ENCODE data around the gene LANCL2.

Gene LANCL2

DNA sequence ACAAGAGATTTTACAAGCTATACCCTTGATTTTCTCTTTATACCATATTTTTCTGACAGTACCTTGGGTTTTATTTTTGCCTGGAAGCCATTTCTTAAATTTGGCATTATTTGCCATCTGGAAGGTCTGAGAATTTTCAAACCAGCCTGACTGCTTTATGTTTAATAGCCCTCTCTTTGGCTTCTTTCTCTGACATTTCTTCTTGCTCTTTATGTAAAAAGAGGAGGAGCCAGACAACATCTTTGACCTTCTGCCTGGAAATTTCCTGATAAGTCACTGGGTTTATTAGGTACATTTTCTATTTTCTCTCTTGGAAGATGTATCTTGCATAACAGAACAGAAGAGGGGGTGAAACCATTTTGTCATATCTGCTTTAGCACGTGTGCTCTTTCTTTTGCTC is 79.6 kb downstream of the LANCL2 start:
- Histone ChIP-seq H3K9ac (ENCODE audit: low read length) (no peak overlapping the region), H3K27ac (ENCODE audit: low read length) (no peak overlapping the region)
- no peak for TF ChIP-seq EZH2phosphoT487 (IDR thresholded peaks at IDR 0.05; ENCODE audit: low read depth)
- TF ChIP-seq, protein P1, sequence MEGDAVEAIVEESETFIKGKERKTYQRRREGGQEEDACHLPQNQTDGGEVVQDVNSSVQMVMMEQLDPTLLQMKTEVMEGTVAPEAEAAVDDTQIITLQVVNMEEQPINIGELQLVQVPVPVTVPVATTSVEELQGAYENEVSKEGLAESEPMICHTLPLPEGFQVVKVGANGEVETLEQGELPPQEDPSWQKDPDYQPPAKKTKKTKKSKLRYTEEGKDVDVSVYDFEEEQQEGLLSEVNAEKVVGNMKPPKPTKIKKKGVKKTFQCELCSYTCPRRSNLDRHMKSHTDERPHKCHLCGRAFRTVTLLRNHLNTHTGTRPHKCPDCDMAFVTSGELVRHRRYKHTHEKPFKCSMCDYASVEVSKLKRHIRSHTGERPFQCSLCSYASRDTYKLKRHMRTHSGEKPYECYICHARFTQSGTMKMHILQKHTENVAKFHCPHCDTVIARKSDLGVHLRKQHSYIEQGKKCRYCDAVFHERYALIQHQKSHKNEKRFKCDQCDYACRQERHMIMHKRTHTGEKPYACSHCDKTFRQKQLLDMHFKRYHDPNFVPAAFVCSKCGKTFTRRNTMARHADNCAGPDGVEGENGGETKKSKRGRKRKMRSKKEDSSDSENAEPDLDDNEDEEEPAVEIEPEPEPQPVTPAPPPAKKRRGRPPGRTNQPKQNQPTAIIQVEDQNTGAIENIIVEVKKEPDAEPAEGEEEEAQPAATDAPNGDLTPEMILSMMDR (IDR thresholded peaks at IDR 0.05; ENCODE audit: low read depth, low read length): no peak

GRCh38 chr7:55448526-55448925 is 83.4 kb downstream of the LANCL2 start:
- H3K27ac ChIP-seq (ENCODE audit: low read length): no peak overlapping the region
- peaks cover 54% of the 10 kb centered on the region for H3K36me3 ChIP-seq (replicated peaks; ENCODE audit: low read depth, low read length)
- no peaks in the 10 kb centered on the region for H3K27me3 ChIP-seq (ENCODE audit: low read depth, low read length)
- no peak overlapping the region for H2AFZ ChIP-seq (ENCODE audit: low read depth, low read length)
- H3K4me2 ChIP-seq (ENCODE audit: low read length): no peak overlapping the region
- peaks cover 12% of the 10 kb centered on the region; the same call in 1 of the 2 replicates for H4K20me1 ChIP-seq (ENCODE audit: insufficient read depth, low read length)
- peaks cover 20% of the 10 kb centered on the region for H3K79me2 ChIP-seq (ENCODE audit: low read length)
- H3K4me3 ChIP-seq (ENCODE audit: low read length): no peak overlapping the region
- H3K4me1 ChIP-seq (ENCODE audit: low read length): no peaks in the 10 kb centered on the region
- no peak for TF ChIP-seq EZH2phosphoT487 (IDR thresholded peaks at IDR 0.05; ENCODE audit: low read depth)
- TF ChIP-seq, protein P1 (IDR thresholded peaks at IDR 0.05; ENCODE audit: low read depth, low read length): no peak
- no peaks in the 10 kb centered on the region for H3K9me3 ChIP-seq (ENCODE audit: insufficient read depth, low read length)
- H3K9ac ChIP-seq (ENCODE audit: low read length): no peak overlapping the region

More for the DNA sequence above, 79.6 kb downstream of the LANCL2 start:
- Histone ChIP-seq H4K20me1 (ENCODE audit: insufficient read depth, low read length) (no peaks in the 10 kb centered on the region), H3K4me3 (ENCODE audit: low read length) (no peak overlapping the region), H3K4me2 (ENCODE audit: low read length) (no peak overlapping the region), H3K79me2 (ENCODE audit: low read length) (no peaks in the 10 kb centered on the region), H3K9me3 (ENCODE audit: insufficient read depth, low read length) (no peaks in the 10 kb centered on the region), H3K36me3 (replicated peaks; ENCODE audit: low read depth, low read length) (peaks cover 34% of the 10 kb centered on the region), H2AFZ (ENCODE audit: low read depth, low read length) (no peak overlapping the region), H3K4me1 (ENCODE audit: low read length) (no peaks in the 10 kb centered on the region), H3K27me3 (ENCODE audit: low read depth, low read length) (no peaks in the 10 kb centered on the region)

GRCh38 chr7:55449205-55449991 is 84.3 kb downstream of the LANCL2 start:
- TF ChIP-seq, protein P1 (IDR thresholded peaks at IDR 0.05; ENCODE audit: low read depth, low read length): no peak
- no peak for TF ChIP-seq EZH2phosphoT487 (IDR thresholded peaks at IDR 0.05; ENCODE audit: low read depth)
- Histone ChIP-seq H2AFZ (ENCODE audit: low read depth, low read length) (no peak overlapping the region), H3K27me3 (ENCODE audit: low read depth, low read length) (no peaks in the 10 kb centered on the region), H3K4me2 (ENCODE audit: low read length) (no peak overlapping the region), H3K4me1 (ENCODE audit: low read length) (no peaks in the 10 kb centered on the region), H4K20me1 (ENCODE audit: insufficient read depth, low read length) (peaks cover 12% of the 10 kb centered on the region; the same call in 1 of the 2 replicates), H3K4me3 (ENCODE audit: low read length) (no peak overlapping the region), H3K36me3 (replicated peaks; ENCODE audit: low read depth, low read length) (peaks cover 54% of the 10 kb centered on the region), H3K27ac (ENCODE audit: low read length) (no peak overlapping the region), H3K9ac (ENCODE audit: low read length) (no peak overlapping the region), H3K9me3 (ENCODE audit: insufficient read depth, low read length) (no peaks in the 10 kb centered on the region), H3K79me2 (ENCODE audit: low read length) (peaks cover 25% of the 10 kb centered on the region)

- H2AFZ ChIP-seq (ENCODE audit: low read depth, low read length): no peak overlapping the region
- H3K27ac ChIP-seq (ENCODE audit: low read length): no peak overlapping the region
- peaks cover 28% of the 10 kb centered on the region for H3K79me2 ChIP-seq (ENCODE audit: low read length)
- no peak for TF ChIP-seq EZH2phosphoT487 (IDR thresholded peaks at IDR 0.05; ENCODE audit: low read depth)
- TF ChIP-seq, protein P1 (IDR thresholded peaks at IDR 0.05; ENCODE audit: low read depth, low read length): no peak
- H3K4me1 ChIP-seq (ENCODE audit: low read length): no peaks in the 10 kb centered on the region
- peaks cover 12% of the 10 kb centered on the region; the same call in 1 of the 2 replicates for H4K20me1 ChIP-seq (ENCODE audit: insufficient read depth, low read length)
- H3K4me2 ChIP-seq (ENCODE audit: low read length): no peak overlapping the region
- H3K36me3 ChIP-seq (replicated peaks; ENCODE audit: low read depth, low read length): peaks cover 54% of the 10 kb centered on the region
- no peaks in the 10 kb centered on the region for H3K9me3 ChIP-seq (ENCODE audit: insufficient read depth, low read length)
- H3K27me3 ChIP-seq (ENCODE audit: low read depth, low read length): no peaks in the 10 kb centered on the region
- no peak overlapping the region for H3K9ac ChIP-seq (ENCODE audit: low read length)
- no peak overlapping the region for H3K4me3 ChIP-seq (ENCODE audit: low read length)
Measured at GRCh38 chr7:55449992-55450535, 84.9 kb downstream of the LANCL2 start.

Data from OCI-LY3 (cell line).